ENCODE data around the gene LSM12.

- TF ChIP-seq RXRA (IDR thresholded peaks at IDR 0.05; ENCODE audit: borderline replicate concordance, low read depth) (no peak), EZH2phosphoT487 (IDR thresholded peaks at IDR 0.05; ENCODE audit: borderline replicate concordance, low read depth) (no peak), RAD21 (IDR thresholded peaks at IDR 0.05; ENCODE audit: low read length) (no peak), TCF12 (IDR thresholded peaks at IDR 0.05) (no peak), YY1 (IDR thresholded peaks at IDR 0.05; ENCODE audit: low read depth) (no peak), JUND (IDR thresholded peaks at IDR 0.05) (no peak), EP300 (IDR thresholded peaks at IDR 0.05; ENCODE audit: borderline replicate concordance in 1 of 2, low read depth in 1 of 2, low read length in 1 of 2) (no peak)
- TF ChIP-seq, protein P1, sequence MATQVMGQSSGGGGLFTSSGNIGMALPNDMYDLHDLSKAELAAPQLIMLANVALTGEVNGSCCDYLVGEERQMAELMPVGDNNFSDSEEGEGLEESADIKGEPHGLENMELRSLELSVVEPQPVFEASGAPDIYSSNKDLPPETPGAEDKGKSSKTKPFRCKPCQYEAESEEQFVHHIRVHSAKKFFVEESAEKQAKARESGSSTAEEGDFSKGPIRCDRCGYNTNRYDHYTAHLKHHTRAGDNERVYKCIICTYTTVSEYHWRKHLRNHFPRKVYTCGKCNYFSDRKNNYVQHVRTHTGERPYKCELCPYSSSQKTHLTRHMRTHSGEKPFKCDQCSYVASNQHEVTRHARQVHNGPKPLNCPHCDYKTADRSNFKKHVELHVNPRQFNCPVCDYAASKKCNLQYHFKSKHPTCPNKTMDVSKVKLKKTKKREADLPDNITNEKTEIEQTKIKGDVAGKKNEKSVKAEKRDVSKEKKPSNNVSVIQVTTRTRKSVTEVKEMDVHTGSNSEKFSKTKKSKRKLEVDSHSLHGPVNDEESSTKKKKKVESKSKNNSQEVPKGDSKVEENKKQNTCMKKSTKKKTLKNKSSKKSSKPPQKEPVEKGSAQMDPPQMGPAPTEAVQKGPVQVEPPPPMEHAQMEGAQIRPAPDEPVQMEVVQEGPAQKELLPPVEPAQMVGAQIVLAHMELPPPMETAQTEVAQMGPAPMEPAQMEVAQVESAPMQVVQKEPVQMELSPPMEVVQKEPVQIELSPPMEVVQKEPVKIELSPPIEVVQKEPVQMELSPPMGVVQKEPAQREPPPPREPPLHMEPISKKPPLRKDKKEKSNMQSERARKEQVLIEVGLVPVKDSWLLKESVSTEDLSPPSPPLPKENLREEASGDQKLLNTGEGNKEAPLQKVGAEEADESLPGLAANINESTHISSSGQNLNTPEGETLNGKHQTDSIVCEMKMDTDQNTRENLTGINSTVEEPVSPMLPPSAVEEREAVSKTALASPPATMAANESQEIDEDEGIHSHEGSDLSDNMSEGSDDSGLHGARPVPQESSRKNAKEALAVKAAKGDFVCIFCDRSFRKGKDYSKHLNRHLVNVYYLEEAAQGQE (IDR thresholded peaks at IDR 0.05; ENCODE audit: low read depth, low read length), result no peak
Measured at GRCh38 chr17:44113868-44114840, 47.7 kb upstream of the LSM12 start.
